ENCODE data around the gene CHST15.
"Not testable (repeated sequence)": the region's sequence is repeated elsewhere in the genome, so short reads cannot be mapped to it uniquely, and the experiment has no call there.

Gene CHST15

DNA sequence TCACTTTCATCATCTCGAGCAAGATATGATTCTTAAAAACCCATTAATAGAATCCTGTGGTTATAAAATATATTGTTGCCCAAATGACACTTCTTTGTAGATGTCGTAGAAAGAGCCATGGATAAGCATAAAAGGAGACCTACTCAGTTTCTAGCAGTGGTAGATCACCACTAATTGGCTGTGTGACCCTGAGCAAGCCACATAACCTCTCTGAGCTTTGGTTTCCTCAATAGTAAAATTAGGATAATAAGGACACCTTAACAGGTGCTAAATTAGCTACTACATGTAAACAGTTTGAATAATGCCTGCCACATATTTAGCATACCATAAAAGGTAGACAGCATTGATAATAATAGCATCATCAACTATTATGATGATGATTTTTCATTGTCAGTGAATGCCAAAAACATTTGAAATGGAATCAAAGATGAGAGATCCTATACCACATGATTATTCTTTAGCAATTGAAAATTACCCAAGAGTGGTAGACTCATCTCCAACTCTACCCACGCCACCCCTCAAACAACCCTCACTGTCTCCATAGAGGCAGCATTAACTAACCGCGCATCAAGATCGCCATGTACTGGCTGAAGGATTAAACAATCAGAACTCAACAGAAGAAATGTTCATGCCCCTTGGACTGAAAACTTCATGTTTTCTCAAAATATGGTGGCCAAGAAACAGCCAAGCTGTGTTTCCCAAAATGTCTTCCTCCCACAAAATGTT, 45.8 kb downstream of the CHST15 start:
- no peak for DNase-seq (ENCODE audit: extremely low read depth in 1 of 2, low read depth in 1 of 2)

DNA sequence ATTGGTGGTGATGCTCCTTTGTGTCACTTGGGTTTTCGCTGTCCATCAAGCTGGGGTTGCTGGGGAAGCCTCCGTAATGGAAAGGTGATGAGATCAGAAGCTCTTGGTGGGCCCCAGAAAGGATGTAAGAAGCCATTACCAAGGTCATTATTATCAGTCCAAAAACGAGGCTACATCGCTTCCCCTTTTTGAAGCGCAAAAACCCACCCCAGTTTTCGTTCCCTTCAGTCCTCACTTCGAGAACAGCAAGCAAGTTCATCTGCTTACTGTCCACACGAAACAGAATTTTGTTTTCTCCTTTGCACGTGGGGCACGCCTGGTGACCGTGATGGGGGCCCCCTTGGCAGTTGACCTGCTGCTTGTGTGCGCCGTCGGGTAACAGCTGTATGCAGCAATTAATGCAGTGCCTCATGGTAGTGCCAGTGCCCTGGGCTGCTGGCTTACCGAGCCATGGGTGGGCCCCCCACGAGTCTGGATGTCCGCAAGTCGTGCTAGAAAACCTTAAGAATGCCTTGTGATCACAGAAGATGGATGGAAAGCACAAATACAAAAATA, 47.5 kb downstream of the CHST15 start:
- DNase-seq (ENCODE audit: extremely low read depth in 1 of 2, low read depth in 1 of 2): no peak

DNA sequence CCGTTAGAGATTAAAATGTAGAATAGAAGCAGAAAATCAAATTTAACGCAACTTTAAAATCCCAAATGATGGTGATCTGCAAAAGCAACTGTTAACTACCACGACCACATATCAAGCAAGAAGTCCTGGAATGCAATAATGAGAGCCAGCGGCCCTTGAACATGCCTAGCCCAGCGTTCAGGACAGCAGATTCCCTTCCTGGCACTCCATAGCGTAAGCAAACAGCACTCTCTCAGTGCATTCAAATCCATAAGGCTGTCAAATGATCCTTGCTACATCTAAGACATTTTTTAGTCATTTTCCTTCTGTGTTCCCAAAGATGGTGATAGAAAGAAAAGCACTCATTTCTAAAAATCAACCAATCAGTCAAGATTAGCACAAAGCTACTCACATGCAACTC, 48.1 kb downstream of the CHST15 start:
- no peak for DNase-seq (ENCODE audit: extremely low read depth in 1 of 2, low read depth in 1 of 2)

DNA sequence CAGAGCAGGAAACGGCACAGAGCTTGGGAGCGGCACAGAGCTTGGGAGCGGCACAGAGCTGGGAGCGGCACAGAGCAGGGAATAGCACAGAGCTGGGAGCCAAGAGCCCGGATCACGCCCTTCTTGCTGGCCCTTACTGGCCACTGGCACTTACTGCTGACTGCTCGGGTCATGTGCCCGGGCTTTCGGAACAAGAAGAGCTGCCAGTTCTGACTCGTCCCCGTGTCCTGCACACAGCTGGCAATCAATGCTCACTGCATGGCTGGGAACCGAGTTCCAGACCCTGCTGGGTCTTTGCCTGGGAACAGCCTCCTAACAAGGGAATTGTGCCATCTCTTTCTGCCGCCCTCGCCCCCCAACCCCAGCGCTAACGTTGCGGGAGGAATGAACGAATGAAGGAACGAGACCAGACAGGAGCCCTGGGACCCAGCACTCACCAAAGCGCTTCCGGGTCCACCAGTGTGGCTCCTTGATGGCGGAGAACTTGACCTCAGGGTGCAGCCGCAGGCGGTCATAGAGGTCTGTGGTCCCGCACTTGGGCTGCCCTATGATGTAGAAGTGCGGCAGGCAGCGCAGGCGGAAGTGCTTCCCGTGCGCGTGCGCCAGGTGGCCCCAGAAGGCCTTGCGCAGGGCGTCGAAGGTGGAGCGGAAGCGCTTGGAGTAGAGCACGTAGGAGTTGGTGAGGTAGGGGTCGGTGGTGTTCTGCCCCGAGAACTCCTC, 49.1 kb downstream of the CHST15 start:
- DNase-seq (ENCODE audit: extremely low read depth in 1 of 2, low read depth in 1 of 2): no peak

DNA sequence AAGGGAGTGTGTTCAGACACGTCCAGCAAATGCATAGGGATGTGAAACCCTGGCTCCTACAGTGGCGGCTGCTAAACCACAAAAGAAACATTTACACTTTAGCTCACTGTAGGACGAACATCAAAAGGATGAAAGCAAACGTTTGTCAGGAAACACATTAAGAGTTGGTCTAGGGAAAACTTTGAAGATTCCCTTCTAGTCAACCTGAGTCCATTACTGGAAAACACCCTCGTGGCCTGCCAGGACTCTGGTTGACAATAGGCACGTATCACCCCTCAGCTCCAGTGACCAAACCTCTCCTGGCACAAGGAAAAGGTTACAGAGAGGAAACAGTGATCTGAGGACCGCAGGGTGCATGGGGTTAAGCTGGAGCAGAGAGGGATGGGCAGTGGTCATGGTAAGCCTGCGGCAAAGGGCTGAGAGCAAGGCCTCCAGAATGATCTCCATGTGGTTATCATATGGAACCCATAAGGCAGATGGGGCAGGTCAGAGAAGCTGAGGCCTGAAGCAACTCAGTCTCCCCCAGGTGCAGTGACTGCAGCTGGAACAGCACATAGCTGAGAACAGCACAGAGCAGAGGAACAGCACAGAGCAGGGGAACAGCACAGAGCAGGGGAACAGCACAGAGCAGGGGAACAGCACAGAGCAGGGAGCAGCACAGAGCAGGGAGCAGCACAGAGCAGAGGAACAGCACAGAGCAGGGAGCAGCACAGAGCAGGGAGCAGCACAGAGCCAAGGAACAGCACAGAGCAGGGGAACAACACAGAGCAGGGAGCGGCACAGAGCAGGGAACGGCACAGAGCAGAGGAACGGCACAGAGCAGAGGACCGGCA, 49.9 kb downstream of the CHST15 start:
- DNase-seq (ENCODE audit: extremely low read depth in 1 of 2, low read depth in 1 of 2): no peak

DNA sequence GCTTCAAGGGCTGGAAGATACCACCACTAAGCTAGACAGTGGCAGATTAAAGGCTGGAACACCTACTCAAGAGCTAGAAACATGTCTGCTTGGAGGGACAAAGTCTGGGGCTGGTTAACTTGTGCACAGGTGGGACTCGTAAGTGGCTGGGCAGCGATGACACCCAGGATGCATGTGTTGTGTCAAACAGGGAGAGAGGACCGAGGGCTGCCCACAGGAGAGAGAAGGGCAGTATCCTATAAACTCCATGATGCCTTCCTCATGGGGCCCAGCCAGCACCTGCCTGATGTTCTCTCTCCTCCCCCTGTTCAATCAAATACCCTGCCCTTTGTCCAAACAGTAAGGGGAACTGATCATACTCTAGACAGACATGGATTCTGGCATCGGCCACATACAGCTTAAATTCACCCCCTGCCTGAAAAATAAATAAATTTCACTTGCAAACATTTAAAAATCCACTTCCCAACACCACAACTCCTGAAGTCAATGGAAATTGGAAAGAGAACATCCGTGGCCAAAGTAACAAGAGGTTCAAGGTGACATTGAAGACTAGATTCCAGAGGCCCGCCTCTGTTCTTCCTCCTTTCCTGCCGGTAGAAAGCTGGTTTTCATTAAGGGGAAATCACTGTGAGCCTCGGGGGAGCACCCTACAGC, 50.6 kb downstream of the CHST15 start:
- no peak for DNase-seq (ENCODE audit: extremely low read depth in 1 of 2, low read depth in 1 of 2)

DNA sequence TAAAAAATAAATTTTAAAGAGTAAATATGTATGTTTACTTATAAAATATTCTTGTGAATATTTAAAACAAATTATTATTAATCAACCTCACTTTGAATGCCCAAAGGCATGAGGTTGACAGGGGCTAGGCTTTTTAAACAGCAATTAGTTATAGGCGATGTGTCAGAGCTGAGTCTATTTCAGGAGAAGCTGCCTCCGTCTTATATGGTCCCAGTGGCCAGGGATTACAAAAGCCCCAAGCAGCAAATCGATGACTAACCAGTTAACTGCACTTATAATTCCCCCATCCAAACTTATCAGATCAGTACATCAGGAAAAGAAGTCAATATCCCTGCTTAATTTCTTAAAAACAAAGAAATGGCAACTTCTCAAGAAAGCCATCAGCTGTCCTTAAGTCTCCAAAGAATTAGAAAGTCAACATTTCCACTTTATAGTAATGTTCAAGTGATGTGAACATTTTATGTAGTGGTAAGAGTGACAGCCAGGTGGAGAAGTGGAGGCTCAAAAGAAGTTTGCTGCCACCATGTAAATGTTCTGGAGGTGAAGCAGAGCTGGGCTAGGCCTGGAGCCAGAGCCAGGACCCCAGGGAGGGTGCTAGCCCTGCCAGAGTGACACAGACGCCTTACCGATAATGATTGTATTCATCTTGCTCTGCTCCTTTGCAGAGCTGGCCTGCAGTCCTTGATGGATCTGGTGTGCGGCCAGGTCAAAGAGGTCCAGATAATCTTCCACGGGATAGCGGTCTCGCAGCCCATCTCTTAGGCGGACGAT, 51.5 kb downstream of the CHST15 start:
- no peak for DNase-seq (ENCODE audit: extremely low read depth in 1 of 2, low read depth in 1 of 2)

DNA sequence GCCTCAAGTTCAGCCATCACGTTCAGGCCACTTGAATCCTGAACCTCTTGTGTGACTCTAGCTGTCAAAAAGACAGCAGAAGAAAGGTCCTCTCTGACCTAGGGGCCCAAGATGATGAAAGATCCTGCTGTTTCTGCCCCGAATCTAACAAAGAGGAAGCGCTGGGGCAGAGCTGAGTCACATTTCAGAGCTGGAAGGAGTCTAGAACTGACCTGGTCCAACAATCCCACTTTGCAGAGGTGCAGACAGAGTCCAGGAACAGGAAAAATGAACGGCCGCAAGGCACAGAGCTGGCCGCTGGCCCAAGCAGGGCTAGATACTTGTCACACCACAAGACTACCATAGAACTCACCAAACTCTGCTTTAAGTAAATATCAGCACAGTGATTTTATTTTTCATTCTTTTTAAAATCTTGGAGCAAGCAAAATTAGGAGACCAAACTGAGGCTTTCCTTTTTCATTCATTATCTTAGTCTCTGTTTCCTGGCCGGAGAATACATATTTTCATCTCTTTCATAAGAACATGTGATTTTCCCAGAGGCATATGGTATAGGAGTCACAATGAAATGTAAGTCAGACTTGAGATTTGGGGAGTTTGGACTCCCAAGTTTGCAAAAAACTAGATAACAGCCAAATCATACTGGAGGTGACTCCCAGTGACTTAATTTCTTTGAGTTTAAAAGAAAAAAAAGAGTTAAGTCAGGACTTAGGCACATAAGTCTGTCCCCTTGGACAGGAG, 52.8 kb downstream of the CHST15 start:
- no peak for DNase-seq (ENCODE audit: extremely low read depth in 1 of 2, low read depth in 1 of 2)

DNA sequence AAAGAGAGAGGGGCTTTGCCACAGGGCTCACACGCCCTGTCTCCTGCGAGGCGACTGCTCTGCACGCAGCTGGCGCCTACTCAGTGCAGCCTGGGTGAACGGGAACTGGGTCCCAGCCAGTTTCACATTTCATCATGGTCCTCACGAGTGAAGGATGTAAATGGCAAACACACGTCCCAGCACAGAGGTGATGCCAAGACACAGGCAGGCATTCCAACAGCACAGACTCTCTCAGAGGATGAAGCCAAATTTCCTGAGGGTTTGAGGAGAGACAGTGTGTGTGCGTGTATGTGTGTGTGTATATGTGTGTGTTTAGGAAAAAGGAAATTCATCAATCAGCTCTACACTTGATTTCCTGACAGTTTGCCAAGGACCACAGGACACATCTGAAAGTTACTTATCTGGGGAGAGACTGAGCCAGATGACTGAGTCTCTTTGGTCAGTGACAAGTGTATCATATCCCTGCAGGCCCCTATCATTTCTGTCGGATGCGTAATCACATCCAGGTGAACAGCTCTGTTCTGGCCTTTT, 53.9 kb downstream of the CHST15 start:
- DNase-seq (ENCODE audit: extremely low read depth in 1 of 2, low read depth in 1 of 2): no peak

DNA sequence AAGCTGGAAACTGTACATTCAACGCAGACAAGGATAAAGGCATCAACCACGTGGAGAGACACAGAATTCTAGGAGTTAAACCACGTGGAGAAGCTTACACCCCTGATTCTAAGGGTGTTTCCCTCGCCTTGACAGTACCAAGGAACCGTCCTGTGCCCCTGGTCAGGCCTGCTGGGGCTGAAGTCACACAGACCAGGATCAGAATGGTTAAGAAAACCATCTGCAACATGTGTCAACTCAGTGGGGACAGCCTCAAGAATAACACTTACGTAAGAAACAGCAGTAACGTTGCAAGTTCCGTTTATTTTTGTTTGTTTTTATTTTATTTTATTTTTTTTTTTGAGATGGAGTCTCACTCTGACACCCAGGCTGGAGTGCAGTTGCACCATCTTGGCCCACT, 55.6 kb downstream of the CHST15 start:
- DNase-seq (ENCODE audit: extremely low read depth in 1 of 2, low read depth in 1 of 2): no peak

DNA sequence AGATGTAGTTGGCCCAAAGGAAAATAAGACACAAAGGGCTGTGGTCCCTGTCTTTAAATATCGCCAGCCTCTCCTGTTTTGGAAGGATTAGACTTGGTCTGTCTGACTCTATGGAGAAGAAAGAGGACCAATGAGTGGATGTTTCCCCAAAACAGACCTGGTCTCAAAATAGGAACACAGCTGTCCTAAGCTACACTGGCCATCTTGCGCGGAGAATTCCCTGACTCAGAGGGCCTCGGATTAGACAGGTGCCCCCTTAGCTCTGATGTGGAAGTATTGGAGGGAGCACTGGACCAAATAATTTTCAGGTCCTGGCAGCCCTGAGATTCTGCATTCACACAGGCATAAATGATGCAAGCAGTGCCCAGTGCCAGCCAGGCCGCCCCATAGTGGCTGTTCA, 56.1 kb downstream of the CHST15 start:
- DNase-seq (ENCODE audit: extremely low read depth in 1 of 2, low read depth in 1 of 2): no peak

DNA sequence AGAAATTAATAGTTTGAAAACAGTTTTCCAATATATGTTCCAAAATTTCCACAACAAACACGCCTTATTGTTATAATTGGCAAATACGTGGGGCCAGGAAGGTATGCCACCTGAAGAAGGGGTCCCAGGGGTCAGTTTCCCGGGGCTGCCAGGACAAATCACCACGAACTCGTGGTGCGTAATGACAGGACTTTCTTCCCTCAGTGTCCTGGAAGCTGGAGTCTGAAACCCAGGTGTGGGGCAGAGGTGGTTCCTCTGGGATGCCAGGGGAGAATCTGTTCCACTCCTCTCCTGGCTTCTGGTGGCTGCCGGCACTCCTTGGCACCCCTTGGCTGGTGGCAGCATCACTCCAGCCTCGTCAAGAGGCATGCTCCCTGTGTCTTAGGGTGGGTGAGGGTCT, 56.7 kb downstream of the CHST15 start:
- DNase-seq (ENCODE audit: extremely low read depth in 1 of 2, low read depth in 1 of 2): no peak

DNA sequence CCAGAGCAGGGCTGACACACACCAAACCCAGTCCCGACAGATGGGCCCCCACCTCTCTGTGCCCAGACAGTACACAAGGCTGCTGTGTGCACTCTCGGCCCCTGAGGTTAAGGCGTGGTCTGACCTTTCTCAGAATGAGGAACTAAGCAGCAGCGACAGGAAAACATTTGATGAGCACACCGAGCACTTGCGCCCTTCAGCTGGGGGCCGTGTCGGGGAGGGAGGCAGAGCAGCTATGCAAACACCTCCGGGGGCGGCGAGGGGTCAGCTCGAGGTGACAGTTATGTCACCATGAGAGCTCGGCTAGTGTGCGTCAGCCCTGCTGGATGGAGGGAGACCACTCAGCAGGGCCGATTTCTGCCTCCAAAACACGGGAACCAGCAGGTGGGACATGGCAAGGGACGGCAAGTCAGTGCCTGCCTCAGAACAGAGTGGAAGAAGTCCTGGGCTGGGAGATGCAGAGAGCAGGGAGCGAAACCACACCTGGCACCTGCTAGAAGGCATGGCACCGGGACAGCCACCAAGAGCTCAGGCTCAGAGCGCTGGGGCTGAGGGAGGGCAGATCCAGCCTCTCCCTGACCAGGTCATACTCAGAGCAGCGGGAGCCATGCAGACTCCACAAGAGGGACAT, 57.4 kb downstream of the CHST15 start:
- peak in 1 of 2 donors; percentile 20 for DNase-seq (ENCODE audit: extremely low read depth in 1 of 2, low read depth in 1 of 2)

DNA sequence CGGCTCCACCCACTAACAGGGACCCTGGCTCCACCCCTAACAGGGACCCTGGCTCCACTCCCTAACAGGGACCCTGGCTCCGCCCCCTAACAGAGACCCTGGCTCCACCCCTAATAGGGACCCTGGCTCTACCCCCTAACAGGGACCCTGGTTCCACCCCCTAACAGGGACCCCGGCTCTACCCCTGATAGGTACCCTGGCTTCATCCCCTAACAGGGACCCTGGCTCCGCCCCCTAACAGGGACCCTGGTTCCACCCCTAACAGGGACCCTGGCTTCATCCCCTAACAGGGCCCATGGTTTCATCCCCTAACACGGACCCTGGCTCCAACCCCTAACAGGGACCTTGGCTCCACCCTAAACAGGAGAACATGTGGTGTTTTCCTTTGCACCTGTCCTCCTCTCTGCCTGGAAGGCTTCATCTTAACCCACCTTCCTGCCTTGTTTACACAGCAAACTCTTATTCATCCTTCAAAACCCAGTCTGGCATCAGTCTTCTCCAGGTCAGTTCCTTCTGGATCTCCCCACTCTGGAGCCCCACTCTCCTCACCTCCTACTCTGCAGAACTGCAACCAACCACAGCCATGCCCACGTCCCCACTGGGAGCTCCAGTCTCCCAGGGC, 58.0 kb downstream of the CHST15 start:
- DNase-seq (ENCODE audit: extremely low read depth in 1 of 2, low read depth in 1 of 2): no peak

DNA sequence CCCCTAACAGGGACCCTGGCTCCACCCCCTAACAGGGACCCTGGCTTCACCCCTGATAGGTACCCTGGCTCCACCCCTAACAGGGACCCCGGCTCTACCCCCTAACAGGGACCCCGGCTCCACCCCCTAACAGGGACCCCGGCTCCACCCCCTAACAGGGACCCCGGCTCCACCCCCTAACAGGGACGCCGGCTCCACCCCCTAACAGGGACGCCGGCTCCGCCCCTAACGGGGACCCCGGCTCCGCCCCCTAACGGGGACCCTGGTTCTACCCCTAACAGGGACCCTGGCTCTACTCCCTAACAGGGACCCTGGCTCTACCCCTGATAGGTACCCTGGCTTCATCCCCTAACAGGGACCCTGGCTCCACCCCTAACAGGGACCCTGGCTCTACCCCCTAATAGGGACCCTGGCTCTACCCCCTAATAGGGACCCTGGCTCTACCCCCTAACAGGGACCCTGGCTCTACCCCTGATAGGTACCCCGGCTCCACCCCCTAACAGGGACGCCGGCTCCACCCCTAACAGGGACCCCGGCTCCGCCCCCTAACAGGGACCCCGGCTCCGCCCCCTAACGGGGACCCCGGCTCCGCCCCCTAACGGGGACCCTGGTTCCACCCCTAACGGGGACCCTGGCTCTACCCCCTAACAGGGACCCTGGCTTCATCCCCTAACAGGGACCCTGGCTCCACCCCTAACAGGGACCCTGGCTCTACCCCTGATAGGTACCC, 58.7 kb downstream of the CHST15 start:
- DNase-seq (ENCODE audit: extremely low read depth in 1 of 2, low read depth in 1 of 2): not testable (repeated sequence)

DNA sequence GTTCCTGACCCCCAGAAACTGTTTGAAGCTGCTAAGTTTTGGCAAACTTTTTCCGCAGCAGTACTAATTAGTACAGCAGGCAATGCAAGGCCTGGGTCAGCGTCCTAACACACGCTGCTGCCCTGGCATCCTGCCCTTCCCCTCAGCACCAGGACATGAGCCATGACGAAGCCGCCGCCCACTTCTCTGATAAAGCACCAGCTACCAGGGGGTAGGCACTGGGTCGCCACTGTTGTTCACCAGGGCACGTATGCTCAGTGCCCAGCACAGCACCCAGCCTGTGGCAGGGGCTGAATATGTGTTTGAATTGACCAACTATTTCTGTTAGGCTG, 59.5 kb downstream of the CHST15 start:
- no peak for DNase-seq (ENCODE audit: extremely low read depth in 1 of 2, low read depth in 1 of 2)

DNA sequence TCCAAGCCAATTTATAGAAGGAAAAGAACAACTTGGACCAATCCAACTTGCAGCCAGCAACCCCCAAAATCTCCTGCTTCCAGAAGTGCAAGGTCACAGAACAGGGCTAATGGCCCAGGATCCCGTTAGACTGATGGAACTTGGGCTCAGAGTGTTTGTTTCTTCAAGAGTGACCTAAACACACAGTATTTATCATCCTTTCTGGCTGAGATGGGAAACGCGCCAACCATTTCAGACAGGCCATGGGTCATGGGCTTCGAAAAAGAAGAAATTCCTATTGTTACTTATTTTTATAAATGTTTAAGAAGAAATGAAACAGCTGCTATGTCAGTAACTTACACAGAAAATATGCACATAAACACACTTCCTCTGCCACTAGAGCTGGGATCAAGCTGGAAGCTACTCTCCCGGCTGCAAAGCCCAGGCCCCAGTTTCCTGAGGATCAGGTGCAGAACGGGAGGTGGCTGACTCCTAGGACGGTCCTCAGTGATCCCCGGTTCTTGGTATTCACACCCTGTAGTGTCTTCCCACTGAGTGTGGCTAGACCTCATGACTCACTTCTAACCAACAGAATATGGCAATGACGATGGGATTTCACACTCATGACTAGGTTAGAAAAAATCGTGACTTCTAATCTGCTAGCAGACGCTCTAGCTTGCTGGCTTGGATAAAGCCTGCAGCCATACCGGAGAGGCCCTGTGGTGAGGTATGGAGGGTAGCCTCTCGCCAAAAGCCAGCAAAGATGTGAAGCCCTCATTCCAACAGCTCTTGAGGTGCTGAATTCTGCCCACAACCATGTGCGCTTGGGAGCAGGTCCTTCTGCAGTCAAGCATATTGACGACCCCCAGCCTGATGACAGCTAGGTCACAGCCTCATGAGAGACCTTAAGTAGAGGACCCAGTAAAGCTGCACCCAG, 60.2 kb downstream of the CHST15 start:
- no peak for DNase-seq (ENCODE audit: extremely low read depth in 1 of 2, low read depth in 1 of 2)

Data from stimulated activated CD8-positive, alpha-beta memory T cell treated with anti-CD3 and anti-CD28 coated beads, Interleukin-7, amount 100 ng/mL, for 48 hours (primary cell).